ENCODE data around the gene RRAS2.
A peak's percentile ranks its signal among the peaks of the same experiment; 100 is the strongest.

GRCh38 chr11:14380947-14381561 lies 22.1 kb upstream of the RRAS2 start:
- no peak for TF ChIP-seq POLR2A (IDR thresholded peaks at IDR 0.05)
- peak in 2 of 4 donors; percentile 47 to 62 for TF ChIP-seq POLR2AphosphoS5 (IDR thresholded peaks at IDR 0.05)
- no peak for TF ChIP-seq CTCF (IDR thresholded peaks at IDR 0.05)
